Globus pallidus (tissue), 1 donor: Measurements from ENCODE around the gene NYAP1.

Source experiments
- DNase-seq: peaks from one replicate; pipeline ENCODE4 v3.0.0-alpha.2; 2015; ENCODE audit warnings: low spot score

NYAP1 gene

GRCh38 chr7:100457033-100457432 is 26.7 kb upstream of the NYAP1 start:
- no peak for DNase-seq

- no peak for DNase-seq
Measured at GRCh38 chr7:100464210-100464660, 19.5 kb upstream of the NYAP1 start, which contains the start of gene SPACDR. TSS of gene SPACDR (minus strand) at chr7:100464260. CDS start at chr7:100464025, 235 bp downstream.

DNA sequence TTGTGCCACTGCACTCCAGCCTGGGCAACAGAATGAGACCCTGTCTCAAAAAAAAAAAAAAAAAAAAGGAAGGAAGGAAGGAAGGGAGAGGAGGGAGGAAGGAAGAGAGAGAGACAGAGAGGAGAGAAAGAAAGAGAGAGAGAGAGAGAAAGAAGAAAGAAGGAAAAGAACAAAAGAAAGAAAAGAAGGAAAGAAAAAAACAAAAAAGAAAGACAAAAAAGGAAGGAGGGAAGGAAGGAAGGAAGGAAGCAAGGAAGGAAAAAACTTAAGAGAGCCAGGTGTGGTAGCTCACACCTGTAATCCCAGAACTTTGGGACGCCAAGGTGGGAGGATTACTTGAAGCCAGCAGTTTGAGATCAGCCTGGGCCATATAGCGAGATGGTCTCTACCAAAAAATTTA is 18.9 kb upstream of the NYAP1 start:
- DNase-seq: no peak

- DNase-seq: no peak
Measured at GRCh38 chr7:100465299-100465698, 18.4 kb upstream of the NYAP1 start.

DNA sequence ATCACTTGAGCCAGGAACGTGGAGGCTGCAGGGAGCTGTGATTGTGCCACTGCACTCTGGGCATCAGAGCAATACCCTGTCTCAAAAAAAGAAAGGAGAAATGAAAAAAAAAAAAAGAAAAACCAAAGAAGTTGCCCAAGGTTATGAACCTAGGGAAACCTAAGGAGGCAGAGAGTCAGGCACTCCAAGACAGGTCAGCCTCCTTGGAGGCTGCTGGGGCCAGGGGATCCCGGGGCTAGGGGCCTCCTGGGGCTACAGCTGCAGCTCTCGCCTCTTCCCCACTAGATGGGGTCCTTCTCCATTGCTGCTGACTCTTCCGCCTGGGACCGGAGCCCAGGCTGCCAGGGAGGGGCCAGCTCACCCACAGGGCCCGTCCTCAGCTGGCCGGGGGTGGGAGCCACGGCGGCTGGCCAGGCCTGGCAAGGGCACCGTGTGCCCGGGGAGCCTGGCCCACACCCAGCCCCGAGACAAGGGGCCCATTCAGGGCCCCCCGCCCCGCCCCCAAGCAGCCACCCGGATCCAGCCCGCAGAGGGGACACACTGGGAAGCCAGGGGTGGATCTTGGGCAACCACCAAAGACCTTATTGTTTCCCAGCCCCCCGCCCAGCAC is 17.9 kb upstream of the NYAP1 start:
- peak; percentile 98 for DNase-seq

DNA sequence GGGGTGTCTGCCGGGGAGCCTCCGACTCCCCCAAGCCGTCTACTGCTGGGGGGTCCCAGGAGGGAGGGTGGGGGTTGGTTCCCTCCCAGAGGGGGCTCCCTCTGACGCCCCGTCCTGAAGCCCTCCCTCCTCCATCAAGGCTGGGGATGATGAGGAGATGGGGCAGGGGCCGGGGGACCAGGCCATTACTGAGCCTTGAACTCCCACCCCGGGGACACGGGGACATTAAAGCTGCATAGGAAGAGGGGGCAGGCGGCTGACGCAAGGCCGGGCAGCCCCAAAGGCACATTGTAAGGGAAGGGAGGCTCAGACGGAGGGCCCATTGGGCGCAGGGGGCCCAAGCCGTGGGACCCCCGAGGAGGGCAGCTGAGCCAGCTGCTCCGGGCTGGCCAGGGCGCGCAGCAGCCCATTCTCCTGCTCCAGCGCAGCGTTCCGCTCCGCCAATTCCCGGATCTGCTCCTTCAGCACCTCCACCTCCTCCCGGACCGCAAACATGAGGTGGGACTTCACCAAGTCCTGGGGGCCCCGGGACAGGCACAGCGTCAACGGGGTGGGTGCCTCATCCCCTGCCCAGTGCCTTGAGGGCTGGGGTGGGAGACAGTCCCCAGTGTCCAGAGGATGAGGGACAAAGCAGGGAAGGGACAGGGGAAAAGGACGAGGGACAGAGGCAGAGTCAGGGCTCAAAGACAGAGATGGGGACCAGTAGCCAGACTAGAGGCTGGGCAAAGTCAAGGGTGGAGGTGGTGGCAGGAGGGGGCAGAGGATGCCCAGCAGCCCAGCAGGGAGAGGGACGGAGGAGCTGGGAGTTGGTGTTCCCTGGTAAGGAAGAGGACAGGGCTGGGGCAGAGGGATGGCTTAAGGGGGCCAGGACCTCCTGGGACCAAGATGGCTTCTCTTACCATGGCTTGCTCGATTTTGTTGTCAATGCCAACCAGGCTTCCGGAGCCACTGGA is 16.8 kb upstream of the NYAP1 start:
- peak; percentile 45 for DNase-seq

DNA sequence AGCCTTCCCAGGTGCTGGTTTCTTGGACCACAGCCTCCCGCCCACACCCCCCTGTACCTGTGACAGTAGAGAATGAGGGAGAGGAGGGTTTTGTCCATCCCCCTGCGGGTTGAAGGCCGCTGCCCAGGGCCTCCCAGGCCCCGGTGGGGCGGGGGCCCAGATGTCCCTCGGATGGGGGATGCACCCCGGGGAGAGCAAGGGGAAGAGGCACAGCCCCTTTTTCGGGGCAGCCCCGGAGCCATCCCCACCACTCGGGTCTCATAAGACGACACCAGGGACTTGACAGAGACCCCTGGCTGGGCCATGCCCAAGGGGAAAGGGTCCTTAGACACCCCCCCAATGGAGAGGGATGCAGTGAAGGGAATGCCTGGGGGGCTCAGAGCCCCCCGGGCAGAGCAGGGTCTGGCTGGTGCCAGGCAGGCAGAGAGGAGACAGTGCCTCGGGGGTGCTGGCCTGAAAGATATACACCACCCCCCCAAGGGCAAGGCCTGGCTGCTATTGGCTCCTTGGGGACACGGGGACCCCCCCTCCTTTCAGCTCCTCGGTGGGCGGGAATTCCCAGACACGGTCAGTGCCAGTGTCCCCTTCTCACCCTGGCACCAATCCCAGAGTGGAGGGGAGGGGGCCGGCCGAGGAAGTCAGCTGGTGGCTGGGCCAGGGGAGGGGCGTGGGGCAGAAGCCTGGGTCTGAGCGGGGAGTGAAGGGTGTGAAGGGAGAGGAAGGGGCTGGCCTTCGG is 15.9 kb upstream of the NYAP1 start:
- peak; percentile 98 for DNase-seq

DNA sequence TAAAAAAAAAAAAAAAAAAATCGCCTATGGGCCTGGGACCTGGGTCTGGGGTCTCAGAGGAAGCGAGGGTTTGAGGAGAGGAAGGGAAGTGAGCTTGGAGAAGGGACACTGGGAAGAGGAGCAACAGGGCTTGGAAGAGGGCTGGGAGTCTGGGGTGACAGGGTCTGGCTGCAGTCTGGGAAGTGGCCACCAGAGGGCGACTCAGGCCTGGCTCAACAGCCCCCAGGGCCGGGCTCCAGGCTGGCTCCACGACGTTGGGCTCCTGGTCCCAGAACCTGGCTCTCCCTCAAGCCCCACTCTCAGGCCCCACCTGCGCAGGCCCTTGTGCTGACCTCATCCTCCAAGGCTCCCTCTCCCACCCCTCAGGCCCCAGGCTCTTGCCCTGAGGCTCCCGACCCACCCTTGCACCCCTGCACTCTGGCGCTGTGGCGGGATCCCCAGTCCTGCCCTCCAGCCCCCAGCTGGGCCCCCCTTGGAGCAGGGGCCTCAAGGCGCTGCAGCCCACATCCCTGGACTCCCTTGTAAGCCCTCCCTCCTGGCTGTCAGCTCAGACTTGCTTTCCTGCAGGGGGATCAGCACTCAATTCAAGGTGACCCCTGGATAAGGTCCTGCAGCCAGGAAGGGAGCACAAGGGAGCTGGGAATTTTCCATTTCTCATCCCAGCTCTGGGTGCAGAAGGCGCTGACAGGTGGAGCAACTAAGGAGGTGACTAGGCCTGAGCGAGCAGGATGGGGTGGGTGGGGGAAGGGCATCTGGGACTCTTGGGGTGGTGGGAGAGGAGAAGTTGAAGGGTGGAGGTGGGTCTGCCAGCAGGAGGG is 14.3 kb upstream of the NYAP1 start:
- DNase-seq: peak; percentile 85

DNA sequence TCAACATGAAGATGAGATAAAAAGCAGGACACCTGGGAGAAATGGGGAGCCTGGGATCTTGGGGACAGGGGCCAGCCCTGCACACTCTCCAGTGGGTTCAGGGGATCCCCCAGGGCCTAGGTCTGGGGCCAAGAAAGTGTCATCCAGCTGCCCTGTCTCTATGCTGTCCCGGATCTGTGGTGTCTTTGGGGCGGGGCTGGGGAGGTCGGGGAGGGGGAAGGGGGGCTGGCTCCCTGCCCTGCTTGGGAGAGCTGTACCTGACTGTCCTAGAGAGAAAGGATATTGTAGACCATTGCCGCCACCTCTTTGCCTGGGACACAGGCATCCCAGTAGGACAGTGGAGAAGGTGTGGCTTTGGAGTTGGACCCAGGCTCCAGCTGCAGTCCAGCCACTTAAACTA is 12.7 kb upstream of the NYAP1 start:
- no peak for DNase-seq

DNA sequence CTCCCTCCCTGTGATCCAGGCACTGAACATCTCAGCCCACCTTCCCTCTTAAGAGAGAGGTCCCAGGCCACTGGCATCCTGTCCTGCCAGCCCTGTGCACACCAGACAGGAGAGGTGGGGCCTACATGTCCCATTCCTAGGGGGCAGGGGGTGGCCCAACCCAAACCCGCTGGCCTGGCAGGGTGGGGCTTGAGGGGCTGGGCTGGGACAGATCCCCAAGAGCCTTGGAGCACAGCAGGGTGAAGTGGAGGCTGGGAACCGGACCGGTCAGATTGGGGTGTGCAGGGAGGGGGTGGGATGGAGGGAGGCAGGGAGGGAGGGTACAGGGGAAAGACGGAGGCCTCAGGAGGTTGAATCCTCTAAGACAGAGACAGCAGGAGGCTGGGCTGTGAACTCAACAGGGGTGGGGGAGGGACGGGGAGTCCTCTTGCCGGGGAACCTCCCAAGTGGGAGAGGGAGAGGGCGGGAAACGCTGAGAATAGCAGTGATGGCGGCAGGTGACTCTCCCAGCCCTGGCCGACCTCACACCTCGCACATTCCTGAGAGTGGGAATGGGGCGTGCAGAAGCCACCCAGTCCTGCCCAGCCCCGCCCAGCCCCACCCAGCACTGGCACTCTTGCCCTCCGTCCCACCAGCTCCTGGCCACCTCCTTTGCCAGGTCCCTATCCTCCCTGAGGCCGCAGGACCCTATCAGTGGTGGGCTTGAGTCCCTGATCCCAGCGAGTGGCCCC is 11.4 kb upstream of the NYAP1 start:
- no peak for DNase-seq

DNA sequence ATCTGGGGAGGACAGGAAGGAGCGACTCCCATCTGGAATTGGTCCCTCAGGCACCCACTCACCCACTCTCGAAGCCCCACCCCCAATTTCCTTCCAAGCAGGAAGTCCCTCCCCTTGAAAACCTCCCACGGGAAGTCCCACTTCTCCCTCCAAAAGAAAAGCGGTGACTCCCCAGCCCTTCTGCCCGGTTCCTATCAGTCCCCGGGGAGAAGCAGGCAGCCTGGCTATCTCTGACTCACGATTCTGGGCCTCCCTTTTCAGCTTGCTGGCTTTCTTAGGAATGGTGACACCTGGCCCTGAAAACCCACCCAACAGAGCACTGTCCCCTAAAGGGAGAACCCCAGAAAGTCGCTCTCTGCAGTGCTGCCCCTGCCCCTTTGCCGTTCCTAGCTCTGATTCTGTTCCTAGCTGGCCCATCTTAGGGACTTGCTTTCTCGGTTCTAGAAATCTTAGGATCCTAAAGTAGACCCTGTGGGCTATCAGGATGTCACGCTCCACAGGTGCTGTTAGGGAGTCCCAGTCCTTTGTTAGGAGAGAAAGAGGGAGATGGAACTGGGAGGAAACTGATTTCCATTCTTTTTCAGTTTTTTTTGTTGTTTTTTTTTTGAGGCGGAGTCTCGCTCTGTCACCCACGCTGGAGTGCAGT is 10.8 kb upstream of the NYAP1 start:
- no peak for DNase-seq

- DNase-seq: no peak
Measured at GRCh38 chr7:100475549-100475948, 8.2 kb upstream of the NYAP1 start.

GRCh38 chr7:100476101-100476780 is 7.5 kb upstream of the NYAP1 start:
- DNase-seq: no peak

DNA sequence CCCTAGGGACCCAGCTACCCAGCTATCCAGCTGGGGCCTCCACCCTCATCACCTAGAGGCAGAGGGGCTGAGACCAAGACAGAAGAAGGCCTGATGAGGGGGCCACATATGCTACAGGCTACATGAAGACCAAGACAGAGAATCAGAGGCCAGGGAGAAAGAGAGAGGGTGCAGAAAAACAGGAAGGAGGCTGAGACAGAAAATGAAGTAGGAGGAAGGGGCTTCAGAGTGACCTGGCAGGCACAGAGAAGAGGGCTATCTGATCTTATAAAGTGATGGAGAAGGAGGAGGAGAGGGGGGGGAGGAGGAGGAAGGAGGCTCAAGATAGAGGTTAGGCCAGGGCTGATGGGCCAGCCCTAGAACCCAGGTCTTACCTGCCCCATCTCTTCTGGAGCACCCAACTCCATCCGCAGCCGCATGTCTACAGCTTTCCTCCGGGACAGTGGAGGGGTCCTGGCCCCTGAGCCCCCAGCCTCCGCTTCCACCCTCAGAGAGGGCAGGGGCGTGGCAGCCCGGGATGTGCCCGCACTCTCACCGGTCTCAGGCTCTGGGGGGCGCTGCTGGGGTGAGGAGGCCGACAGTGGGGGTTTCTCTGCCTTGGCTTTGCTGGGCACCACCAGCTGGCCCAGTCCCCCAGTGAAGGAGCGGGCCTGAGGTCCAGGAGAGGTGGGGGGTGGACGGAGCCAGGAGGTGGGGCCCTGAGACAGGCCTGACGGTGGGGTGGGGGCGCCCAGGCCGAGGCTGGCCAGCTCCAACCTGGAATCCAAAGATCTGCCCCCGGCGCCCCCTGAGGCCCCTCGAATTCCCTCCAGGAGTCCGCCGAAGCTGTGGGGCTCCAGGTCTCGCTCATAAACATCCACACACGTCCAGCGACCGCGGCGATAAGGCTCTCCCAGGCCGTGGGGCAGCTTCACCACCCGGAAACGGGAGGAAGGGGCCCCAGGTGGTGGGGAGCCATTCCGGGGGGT is 6.5 kb upstream of the NYAP1 start:
- no peak for DNase-seq

GRCh38 chr7:100477871-100478267 is 5.9 kb upstream of the NYAP1 start:
- DNase-seq: no peak

DNA sequence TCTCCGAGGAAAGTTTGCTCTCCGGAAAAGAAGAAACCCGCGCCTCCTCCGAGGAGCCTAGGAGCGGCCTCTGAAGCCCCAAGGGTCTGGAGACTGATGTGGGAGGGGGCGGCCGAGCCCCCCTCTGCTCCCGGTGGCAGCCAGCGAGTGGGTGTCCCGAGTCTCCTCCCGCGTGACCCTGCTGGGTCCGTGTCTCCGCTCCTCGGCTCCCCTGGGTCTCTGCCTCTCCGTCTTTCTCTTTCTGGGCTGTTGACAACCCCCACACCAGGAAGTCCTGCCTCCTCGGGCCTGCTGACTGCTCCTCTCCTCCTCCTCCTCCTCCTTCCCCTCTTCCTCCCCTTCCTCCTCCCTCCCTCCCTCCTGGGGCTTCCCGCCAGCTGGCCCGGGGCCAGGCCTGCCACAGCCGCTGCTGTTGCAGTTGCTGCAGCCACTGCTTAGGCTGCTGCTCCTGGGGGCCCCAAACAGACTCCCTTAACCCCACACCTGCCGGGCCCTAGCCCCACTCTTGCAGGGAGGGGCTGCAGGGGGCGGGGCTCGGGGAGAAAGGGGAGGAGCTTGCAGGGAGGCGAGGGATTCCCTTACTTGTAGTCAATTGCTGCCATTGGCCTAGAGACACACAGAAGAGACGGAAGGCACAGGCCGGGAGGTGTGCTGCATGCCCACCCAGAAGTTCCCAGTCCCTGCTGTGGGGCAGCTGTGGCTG is 4.6 kb upstream of the NYAP1 start, which contains the start of gene TSC22D4:
TSS of gene TSC22D4 (minus strand) at position 257 of the 703 bp plus-strand sequence. CDS start 1,176 bp downstream, outside the sequence.
- peak; percentile 96 for DNase-seq

GRCh38 chr7:100481466-100481865 is 2.3 kb upstream of the NYAP1 start:
- DNase-seq: no peak

- DNase-seq: no peak
Measured at GRCh38 chr7:100482728-100483089, 1.0 kb upstream of the NYAP1 start.
